ACC112 (cell line): ENCODE results near the gene VWA5B1.

Experiments
- H2AFZ ChIP-seq: fragments of 200-600 bp; sonication (generic); one replicate; pipeline ENCODE4 v1.6.0; 2017; ENCODE audit warnings: antibody characterized with exemption, low read length; ENCODE audit not compliant: unreplicated experiment
- H3K27ac ChIP-seq: fragments of 200-600 bp; sonication (generic); 2 replicates; pipeline ENCODE4 v1.5.1; 2014; ENCODE audit warnings: low read depth, mild to moderate bottlenecking, antibody characterized with exemption, low read length, moderate library complexity
- H3K27me3 ChIP-seq: fragments of 200-600 bp; sonication (generic); 2 replicates; pipeline ENCODE4 v1.6.1; 2014; ENCODE audit warnings: mild to moderate bottlenecking, antibody characterized with exemption, low read length, moderate library complexity, mixed read lengths; ENCODE audit not compliant: insufficient read depth
- H3K36me3 ChIP-seq: fragments of 200-600 bp; sonication (generic); 2 replicates; pipeline ENCODE4 v1.6.1; 2016; ENCODE audit warnings: mild to moderate bottlenecking, antibody characterized with exemption, low read length, moderate library complexity, mixed read lengths; ENCODE audit not compliant: insufficient read depth
- H3K4me1 ChIP-seq: fragments of 200-600 bp; sonication (generic); one replicate; pipeline ENCODE4 v1.6.1; 2016; ENCODE audit warnings: low read length, mixed read lengths; ENCODE audit not compliant: insufficient read depth, unreplicated experiment, control insufficient read depth
- H3K4me3 ChIP-seq: fragments of 200-600 bp; sonication (generic); 2 replicates; pipeline ENCODE4 v1.5.1; 2014; ENCODE audit warnings: mild to moderate bottlenecking, low read depth, low read length
- H3K79me2 ChIP-seq: fragments of 200-600 bp; sonication (generic); one replicate; pipeline ENCODE4 v1.6.0; 2016; ENCODE audit warnings: low read length; ENCODE audit not compliant: control insufficient read depth, unreplicated experiment, insufficient read depth

Gene VWA5B1

DNA sequence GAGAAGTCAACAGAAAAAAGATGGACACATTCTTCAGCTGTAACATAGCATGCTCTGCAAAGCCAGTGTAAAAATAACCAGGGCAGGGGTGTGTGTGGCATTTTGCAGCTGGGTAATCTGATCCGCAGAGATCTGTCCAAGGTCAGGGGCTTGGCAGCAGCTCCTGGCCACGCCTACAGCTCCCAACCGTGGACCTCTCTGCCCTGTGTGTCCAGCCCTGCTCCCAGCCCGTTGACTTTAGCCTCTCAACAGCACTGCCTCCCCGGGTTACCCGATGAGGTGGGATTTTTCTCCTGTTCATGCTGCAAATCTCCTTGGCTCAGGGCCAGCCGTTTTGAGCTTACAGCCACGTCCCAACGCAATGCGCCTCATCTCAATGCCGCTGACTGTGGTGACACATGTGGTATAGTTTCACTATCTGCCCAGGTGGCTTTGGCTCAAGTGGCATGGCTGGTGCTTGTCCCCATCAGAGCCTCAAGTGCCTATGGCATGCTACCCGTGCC, 68.1 kb downstream of the VWA5B1 start:
- H3K36me3 ChIP-seq, result no peaks in the 10 kb centered on the region
- no peak overlapping the region for H2AFZ ChIP-seq
- peak overlapping the region; percentile 60 for H3K4me3 ChIP-seq
- H3K27me3 ChIP-seq, result peaks cover 23% of the 10 kb centered on the region; the same call in 1 of the 2 replicates
- no peak overlapping the region for H3K27ac ChIP-seq
- peaks cover 17% of the 10 kb centered on the region for H3K4me1 ChIP-seq
- no peaks in the 10 kb centered on the region for H3K79me2 ChIP-seq

DNA sequence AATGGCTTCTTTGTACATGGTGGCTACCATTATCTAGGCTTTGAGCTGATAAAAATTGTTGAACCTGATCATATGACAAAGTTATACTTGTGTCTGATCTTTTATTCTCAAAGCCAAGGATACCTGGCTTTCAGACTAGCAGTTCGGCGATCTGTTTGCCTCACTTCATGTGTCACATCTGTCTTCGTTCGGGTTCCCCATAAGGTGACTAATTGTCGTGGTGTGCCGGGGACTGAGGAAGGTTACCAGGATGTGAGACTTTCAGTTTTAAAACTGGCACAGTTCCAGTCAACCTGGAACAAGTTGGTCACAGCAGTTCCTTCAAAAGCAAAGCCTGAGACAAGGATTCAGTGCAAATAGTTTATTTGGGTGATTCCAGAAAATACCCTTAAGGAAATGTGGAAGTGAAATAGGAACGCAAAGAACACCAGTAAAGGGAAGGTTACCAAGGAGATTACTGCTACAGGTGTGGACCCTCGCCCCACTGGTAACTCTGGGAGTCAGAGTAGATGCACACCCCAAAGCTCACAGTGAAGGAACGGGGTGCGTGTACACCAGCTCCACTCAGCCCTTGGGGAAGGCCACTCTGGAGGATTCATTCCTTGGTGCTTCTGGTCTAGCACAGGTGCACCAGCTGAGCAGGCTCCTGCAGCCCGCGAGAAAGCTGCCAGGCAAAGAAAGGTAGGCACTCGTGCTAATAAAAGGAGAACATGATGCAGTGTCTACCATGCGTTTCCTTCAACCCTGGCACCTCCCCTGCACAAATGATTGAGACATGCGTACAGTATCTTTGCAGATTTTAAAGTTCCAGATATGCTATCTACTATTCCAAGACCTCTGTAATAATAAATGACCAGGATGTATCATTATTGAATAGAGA, 69.0 kb downstream of the VWA5B1 start:
- Histone ChIP-seq H3K27ac (no peak overlapping the region), H2AFZ (no peak overlapping the region), H3K4me1 (peaks cover 17% of the 10 kb centered on the region), H3K4me3 (no peak overlapping the region), H3K36me3 (no peaks in the 10 kb centered on the region), H3K27me3 (peaks cover 28% of the 10 kb centered on the region), H3K79me2 (no peaks in the 10 kb centered on the region)

DNA sequence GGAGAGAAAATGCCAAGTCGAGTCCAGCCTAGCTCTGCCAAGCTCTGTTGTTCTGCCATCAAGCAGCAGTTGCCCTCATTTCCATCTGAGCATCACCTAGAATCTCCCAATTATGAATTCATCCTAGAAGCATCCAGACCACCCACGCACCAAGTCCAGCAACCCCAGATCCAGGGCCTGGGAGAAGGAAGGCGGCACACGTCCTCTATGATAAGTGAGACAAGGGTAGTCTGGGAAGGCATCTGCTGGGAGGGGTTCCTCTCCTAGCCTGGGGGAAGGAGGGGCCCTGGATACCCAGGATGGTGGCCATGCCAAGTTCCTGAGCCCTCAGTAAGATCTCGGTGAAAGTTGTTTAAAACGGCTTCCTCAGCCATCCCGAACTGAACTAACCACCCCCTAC, 70.7 kb downstream of the VWA5B1 start:
- Histone ChIP-seq H3K27ac (no peak overlapping the region), H3K36me3 (no peaks in the 10 kb centered on the region), H3K79me2 (no peaks in the 10 kb centered on the region), H2AFZ (no peak overlapping the region), H3K4me3 (no peak overlapping the region), H3K27me3 (peaks cover 45% of the 10 kb centered on the region), H3K4me1 (peaks cover 17% of the 10 kb centered on the region)

DNA sequence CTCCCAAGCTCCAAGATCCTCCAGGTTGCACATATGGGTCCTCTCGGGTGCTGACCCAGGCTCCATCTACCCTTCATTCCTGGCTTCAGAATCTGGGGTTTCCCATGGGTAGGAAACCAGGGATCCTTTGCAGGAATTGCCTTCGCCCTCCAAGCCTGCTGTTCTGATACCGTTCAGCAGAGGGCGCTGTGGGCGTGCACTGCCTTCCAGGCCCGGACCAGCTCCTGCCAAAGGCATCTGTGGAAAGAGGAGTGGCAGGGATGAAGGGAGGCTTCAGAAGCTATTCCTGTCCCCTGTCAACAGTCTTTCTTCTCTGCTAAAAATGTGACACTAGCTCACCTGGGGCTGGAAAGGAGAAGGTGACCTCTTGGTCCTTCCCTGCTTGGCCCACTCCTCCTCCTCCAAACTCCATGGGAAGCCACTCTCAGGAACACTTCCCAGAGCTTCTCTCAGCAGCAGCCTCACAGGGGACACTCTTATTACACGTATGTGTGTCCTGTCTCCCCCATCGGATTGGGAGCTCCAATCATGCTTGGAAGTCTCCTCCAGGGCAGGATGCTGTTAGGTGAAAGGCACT, 71.2 kb downstream of the VWA5B1 start:
- peaks cover 19% of the 10 kb centered on the region for H3K4me1 ChIP-seq
- H3K36me3 ChIP-seq, result no peaks in the 10 kb centered on the region
- H3K27me3 ChIP-seq, result peaks cover 48% of the 10 kb centered on the region
- H3K79me2 ChIP-seq, result no peaks in the 10 kb centered on the region
- no peak overlapping the region for H3K27ac ChIP-seq
- no peak overlapping the region for H2AFZ ChIP-seq
- H3K4me3 ChIP-seq, result no peak overlapping the region

DNA sequence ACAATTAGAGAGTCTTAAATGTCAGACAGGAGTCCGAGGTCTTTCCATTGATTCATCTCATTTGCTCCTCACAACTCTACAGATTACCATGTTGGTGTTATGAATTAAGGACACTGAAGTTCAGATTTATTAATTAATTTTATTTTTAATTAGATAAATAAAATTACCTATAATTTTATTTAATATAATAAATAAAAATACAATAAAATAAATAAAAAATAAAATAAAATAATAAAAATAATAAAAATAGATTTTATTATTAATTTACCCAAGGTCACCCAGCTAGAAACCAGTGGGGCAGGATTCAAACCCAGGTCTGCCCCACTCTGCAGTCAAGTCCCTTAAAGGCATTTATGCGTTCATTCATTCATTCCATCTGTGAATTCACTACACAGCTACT, 72.2 kb downstream of the VWA5B1 start:
- H3K27me3 ChIP-seq, result peaks cover 51% of the 10 kb centered on the region

DNA sequence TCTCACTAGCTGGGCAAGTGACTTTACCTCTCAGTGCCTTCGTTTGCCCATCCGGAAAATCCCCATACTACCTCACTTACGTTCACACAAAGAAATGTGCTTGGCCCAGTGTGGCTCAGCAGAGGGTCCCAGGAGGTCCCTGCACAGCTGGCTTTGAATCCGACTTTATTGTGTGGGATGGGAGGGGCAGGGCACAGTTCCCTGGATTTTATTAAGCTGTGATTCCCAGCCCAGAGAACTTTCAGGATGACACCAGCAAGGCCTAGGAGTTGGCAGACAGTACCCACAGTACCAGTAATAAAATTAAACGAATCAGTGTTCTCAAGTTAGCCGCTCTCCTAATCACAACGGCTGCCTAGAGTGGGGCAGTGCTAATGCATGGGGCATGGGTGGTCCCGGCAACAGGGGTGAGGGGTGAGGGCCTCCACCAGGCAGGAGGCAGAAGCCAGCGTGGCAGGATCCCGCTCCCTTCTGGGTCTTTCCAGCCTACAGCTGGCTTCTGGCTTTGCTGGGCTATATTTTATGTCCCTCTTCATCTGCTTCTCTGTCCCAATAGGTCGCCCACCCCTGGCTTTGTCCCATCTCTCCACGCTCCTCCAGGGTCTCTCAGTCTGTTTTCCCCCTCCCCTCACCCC, 74.9 kb downstream of the VWA5B1 start:
- Histone ChIP-seq H3K27me3 (peaks cover 64% of the 10 kb centered on the region), H3K4me3 (no peak overlapping the region), H3K4me1 (peaks cover 8% of the 10 kb centered on the region), H3K79me2 (no peaks in the 10 kb centered on the region), H3K27ac (no peak overlapping the region), H2AFZ (no peak overlapping the region), H3K36me3 (no peaks in the 10 kb centered on the region)

More for the DNA sequence above, 72.2 kb downstream of the VWA5B1 start:
- Histone ChIP-seq H3K4me1 (peaks cover 20% of the 10 kb centered on the region), H2AFZ (no peak overlapping the region), H3K79me2 (no peaks in the 10 kb centered on the region), H3K27ac (no peak overlapping the region), H3K4me3 (no peak overlapping the region), H3K36me3 (no peaks in the 10 kb centered on the region)

DNA sequence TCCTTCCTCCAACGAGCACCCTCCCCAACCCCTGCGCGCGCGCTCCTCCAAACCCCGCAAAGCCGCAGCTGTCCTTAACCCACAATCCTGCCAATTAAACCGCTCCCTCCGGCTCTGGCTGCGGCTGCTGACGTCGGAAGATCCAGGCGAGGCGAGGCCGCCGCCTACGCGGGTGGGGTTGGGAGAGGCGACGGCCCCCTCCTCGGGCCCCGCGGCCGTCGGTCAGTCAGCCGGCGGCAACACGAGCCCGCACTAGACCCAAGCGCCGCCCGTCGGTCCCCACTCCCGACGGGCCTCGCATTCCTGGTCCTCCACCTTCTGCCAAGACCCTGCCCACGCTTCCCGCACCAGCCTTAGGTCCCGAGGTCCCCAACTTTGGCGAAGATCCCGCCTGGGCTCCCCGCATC, 75.4 kb downstream of the VWA5B1 start:
- Histone ChIP-seq H3K27me3 (peaks cover 66% of the 10 kb centered on the region), H3K4me3 (peak overlapping the region; percentile 76)

DNA sequence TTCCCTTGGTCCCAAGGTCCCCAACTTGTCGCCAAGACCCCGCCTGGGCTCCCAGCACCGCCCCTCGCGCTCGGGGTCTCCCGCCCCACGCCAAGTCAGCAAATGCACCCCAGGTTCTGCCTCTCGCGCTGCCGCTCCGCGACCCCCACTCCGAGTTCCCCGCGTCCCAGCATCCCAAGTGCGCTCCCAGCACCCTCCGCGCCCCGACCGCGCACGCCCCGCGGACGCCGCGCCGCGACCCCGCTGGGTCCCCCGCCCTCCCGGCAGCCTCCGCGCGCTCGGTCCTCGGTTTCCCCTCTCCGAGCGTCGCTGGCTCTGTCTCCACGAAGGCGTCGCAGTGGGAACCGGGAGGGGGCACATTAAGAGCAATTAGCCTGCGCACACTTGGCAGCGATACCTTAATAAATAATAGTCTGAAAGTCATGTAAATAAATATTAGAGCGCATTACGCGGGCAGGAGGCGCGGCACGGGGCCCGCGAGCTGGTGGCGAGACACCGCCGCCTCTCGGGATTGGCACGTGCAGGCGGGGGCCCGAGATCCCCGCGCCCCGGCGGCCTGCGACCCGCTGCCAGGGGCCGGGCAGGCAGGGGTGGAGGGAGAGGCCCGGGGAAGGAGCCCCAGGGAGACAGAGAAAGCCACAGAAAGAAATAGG, 75.9 kb downstream of the VWA5B1 start:
- Histone ChIP-seq H3K27ac (no peak overlapping the region), H3K36me3 (no peaks in the 10 kb centered on the region), H3K79me2 (no peaks in the 10 kb centered on the region), H2AFZ (no peak overlapping the region), H3K4me1 (peaks cover 4% of the 10 kb centered on the region), H3K27me3 (peaks cover 69% of the 10 kb centered on the region), H3K4me3 (peak overlapping the region; percentile 76)

More for the DNA sequence above, 75.4 kb downstream of the VWA5B1 start:
- H3K36me3 ChIP-seq, result no peaks in the 10 kb centered on the region
- H3K27ac ChIP-seq, result no peak overlapping the region
- H2AFZ ChIP-seq, result no peak overlapping the region
- no peaks in the 10 kb centered on the region for H3K79me2 ChIP-seq
- H3K4me1 ChIP-seq, result peaks cover 8% of the 10 kb centered on the region

DNA sequence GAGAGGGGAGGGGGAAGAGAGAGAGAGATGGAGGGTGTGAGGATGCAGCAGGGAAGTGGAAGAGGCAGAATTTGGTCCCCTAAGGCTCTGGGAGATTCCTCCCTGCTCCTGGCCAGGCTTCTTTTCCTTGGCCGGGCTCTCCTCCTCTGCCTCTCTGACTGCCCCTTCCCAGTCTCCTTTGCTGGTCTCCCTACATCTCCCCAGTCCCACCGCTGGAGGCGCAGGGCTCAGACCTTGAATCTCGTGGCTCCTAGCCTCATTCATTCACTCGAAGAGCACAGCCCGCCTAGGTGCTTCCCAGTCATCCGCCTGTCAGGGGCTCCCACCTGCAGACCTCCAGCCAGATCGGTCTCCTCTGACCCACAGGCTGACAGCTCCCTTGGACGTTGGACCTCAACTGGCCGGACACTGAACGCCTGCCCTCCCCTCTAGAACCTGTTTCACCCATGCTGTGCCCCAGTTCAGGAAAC, 76.5 kb downstream of the VWA5B1 start:
- Histone ChIP-seq H3K4me3 (peak overlapping the region; percentile 76), H3K79me2 (no peaks in the 10 kb centered on the region), H3K27ac (no peak overlapping the region), H3K36me3 (no peaks in the 10 kb centered on the region), H2AFZ (no peak overlapping the region), H3K4me1 (peaks cover 2% of the 10 kb centered on the region), H3K27me3 (peaks cover 72% of the 10 kb centered on the region)

DNA sequence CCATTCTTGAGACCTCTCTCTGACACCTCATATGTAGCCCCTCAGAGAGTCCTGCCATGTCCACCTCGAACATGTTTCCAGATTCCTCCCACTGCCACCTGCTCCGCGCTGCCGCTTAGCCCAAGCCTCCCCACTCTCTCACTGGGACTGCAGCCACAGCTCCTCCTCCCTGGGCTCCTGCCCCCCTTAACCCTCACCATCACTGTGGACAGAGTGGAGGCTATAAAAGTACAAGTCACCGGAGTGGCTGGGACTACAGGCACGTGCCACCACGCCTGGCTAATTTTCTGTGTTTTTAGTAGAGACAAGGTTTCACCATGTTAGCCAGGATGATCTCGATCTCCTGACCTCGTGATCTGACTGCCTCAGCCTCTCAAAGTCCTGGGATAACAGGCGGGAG, 77.0 kb downstream of the VWA5B1 start:
- no peaks in the 10 kb centered on the region for H3K36me3 ChIP-seq
- no peak overlapping the region for H3K4me3 ChIP-seq
- H3K4me1 ChIP-seq, result peaks cover 2% of the 10 kb centered on the region
- H2AFZ ChIP-seq, result no peak overlapping the region
- H3K79me2 ChIP-seq, result no peaks in the 10 kb centered on the region
- H3K27ac ChIP-seq, result no peak overlapping the region
- H3K27me3 ChIP-seq, result peaks cover 76% of the 10 kb centered on the region
